K562 (cell line): ENCODE results near the gene EIF2S3. TPM values are rescaled to one million over a fixed set of nuclear protein-coding genes. Genes with fewer than 3 reads are reported as not detected.

Experiments
- ATAC-seq: fragments of 200-7000 bp; cut with Tn5 transposase; 3 replicates; pipeline ENCODE4 v1.9.1; 2020; ENCODE audit warnings: moderate library complexity
- BruUV-seq: library from RNA; stranded (reverse); fragments of 400-500 nt; replicated peaks from 2 replicates; lab custom pipeline; 2021; lab: Mats Ljungman, UMichigan
- CTCF ChIA-PET: fragments of 300-600 bp; formaldehyde crosslinking; extraction: SDS; loops from one replicate; lab custom pipeline; 2021; ENCODE audit warnings: low intra/inter-chr PET ratio; lab: Yijun Ruan, JAX
- POLR2A ChIA-PET: fragments of 300-600, 350-650 bp; sonication (Branson Sonifier 250); formaldehyde crosslinking; extraction: SDS; loops from one replicate; lab custom pipeline; 2021; ENCODE audit warnings: antibody characterized with exemption, inconsistent platforms; lab: Yijun Ruan, JAX
- DNase-seq, 4 experiments: peaks; one replicate each; pipeline versions ENCODE4 v3.0.0 to v3.0.0-alpha.2; 2011 to 2018; ENCODE audit warnings: low spot score in 3 of 4, mixed read lengths in 3 of 4; ENCODE audit errors: extremely low read depth in 1 of 4
- FAIRE-seq: peaks from 2 replicates; lab custom pipeline; 2011; peaks lifted over from hg19 to GRCh38; lab: Jason Lieb, UNC
- H2AFZ ChIP-seq: 2 replicates; pipeline ENCODE4 v1.6.0; 2011; ENCODE audit warnings: low read depth, low read length, control low read depth, inconsistent platforms
- H3K27ac ChIP-seq: fragments of 200-600 bp; 3 replicates; pipeline ENCODE4 v1.8.0; 2011; ENCODE audit warnings: low read depth, mild to moderate bottlenecking, control low read depth, inconsistent platforms, low read length, moderate library complexity, mixed read lengths; ENCODE audit errors: extremely low read depth
- H3K27me3 ChIP-seq, 2 experiments: fragments of 300-600 bp in 1 of 2; 2 replicates in 1 of 2; 3 replicates in 1 of 2; pipeline versions ENCODE4 v1.6.0 to v1.8.0; 2011; ENCODE audit warnings: inconsistent platforms in 2 of 2, low read length in 2 of 2, mild to moderate bottlenecking in 1 of 2, mixed read lengths in 1 of 2, moderate library complexity in 1 of 2; ENCODE audit not compliant: control insufficient read depth in 2 of 2, insufficient read depth in 2 of 2
- H3K36me3 ChIP-seq: fragments of 300-600 bp; 3 replicates; pipeline ENCODE4 v1.8.0; 2011; ENCODE audit warnings: mild to moderate bottlenecking, low read length, inconsistent platforms; ENCODE audit not compliant: control insufficient read depth, insufficient read depth
- H3K4me1 ChIP-seq, 2 experiments: fragments of 200-600 bp in 1 of 2; replicated peaks in 1 of 2; 2 replicates in 1 of 2; 3 replicates in 1 of 2; pipeline versions ENCODE4 v1.5.1 to v1.8.0; 2011; ENCODE audit warnings: inconsistent platforms in 2 of 2, low read length in 2 of 2, mild to moderate bottlenecking in 1 of 2, mixed read lengths in 1 of 2, moderate library complexity in 1 of 2; ENCODE audit not compliant: control insufficient read depth in 2 of 2, insufficient read depth in 2 of 2
- H3K4me2 ChIP-seq: 2 replicates; pipeline ENCODE4 v1.6.1; 2011; ENCODE audit warnings: low read length, control low read depth, inconsistent platforms, mixed read lengths; ENCODE audit not compliant: insufficient read depth
- H3K4me3 ChIP-seq: fragments of 200-600 bp; sonication (generic), shearing (Covaris generic); 2 replicates; pipeline ENCODE4 v1.5.1; 2016; ENCODE audit warnings: control low read depth, inconsistent platforms
- H3K79me2 ChIP-seq: fragments of 200-600 bp; 3 replicates; pipeline ENCODE4 v1.8.0; 2011; ENCODE audit warnings: low read length, inconsistent platforms; ENCODE audit not compliant: control insufficient read depth, insufficient read depth
- H3K9ac ChIP-seq, 2 experiments: 2 replicates each; pipeline versions ENCODE4 v1.6.0 to v1.6.1; 2011; ENCODE audit warnings: low read depth in 2 of 2, low read length in 2 of 2, control low read depth in 1 of 2, inconsistent platforms in 1 of 2, mild to moderate bottlenecking in 1 of 2, mixed read lengths in 1 of 2; ENCODE audit not compliant: insufficient read depth in 1 of 2
- H3K9me1 ChIP-seq: one replicate; pipeline ENCODE4 v1.6.0; 2011; ENCODE audit warnings: inconsistent platforms, mild to moderate bottlenecking, low read length, moderate library complexity; ENCODE audit not compliant: control insufficient read depth, insufficient read depth
- H3K9me3 ChIP-seq: replicated peaks from 2 replicates; pipeline ENCODE4 v1.5.1; 2011; ENCODE audit warnings: low read depth, low read length, inconsistent platforms; ENCODE audit not compliant: control insufficient read depth, insufficient read depth
- H4K20me1 ChIP-seq: replicated peaks from 2 replicates; pipeline ENCODE4 v1.6.1; 2011; ENCODE audit warnings: low read length, inconsistent platforms, mixed read lengths; ENCODE audit not compliant: control insufficient read depth, insufficient read depth
- C11orf30 ChIP-seq: fragments of 450-650 bp; IDR thresholded peaks from 2 replicates; pipeline ENCODE4 v1.6.1; 2016; ENCODE audit warnings: low read depth, mild to moderate bottlenecking
- CHCHD3 ChIP-seq: fragments of 250-450 bp; sonication (Bioruptor Pico); IDR thresholded peaks from 2 replicates; pipeline ENCODE4 v2.1.2; 2022; ENCODE audit warnings: mild to moderate bottlenecking
- EP400 ChIP-seq: fragments of 450-650 bp; IDR thresholded peaks from 2 replicates; pipeline ENCODE4 v1.6.1; 2017; ENCODE audit warnings: antibody characterized with exemption, mild to moderate bottlenecking, moderate library complexity
- KDM1A ChIP-seq, 2 experiments: fragments of 450-650 bp; IDR thresholded peaks; 2 replicates each; pipeline ENCODE4 v1.6.1; 2016; ENCODE audit warnings: mild to moderate bottlenecking in 2 of 2
- MAFF ChIP-seq: IDR thresholded peaks from 2 replicates; pipeline ENCODE4 v1.6.1; 2012; ENCODE audit warnings: low read length, improper control_type of control experiment
- MAFG ChIP-seq: fragments of 450-650 bp; conservative IDR thresholded peaks from 2 replicates; pipeline ENCODE4 v1.6.1; 2016; ENCODE audit warnings: missing genetic modification characterization, missing compliant biosample characterization
- MAFK ChIP-seq: IDR thresholded peaks from 2 replicates; pipeline ENCODE4 v1.6.1; 2011; ENCODE audit warnings: low read length, improper control_type of control experiment
- MCM2 ChIP-seq: fragments of 450-650 bp; IDR thresholded peaks from 2 replicates; pipeline ENCODE4 v1.6.1; 2017; ENCODE audit warnings: low read depth, mild to moderate bottlenecking
- NFYB ChIP-seq: IDR thresholded peaks from 2 replicates; pipeline ENCODE4 v1.6.1; 2011; ENCODE audit warnings: mild to moderate bottlenecking, moderate library complexity; ENCODE audit not compliant: insufficient read length; ENCODE audit errors: extremely low read depth
- PML ChIP-seq: IDR thresholded peaks from 2 replicates; pipeline ENCODE4 v1.6.1; 2012; ENCODE audit warnings: low read length, inconsistent platforms
- USF1 ChIP-seq: sonication (generic); formaldehyde crosslinking; IDR thresholded peaks from 2 replicates; pipeline ENCODE4 v1.9.0; 2022; ENCODE audit warnings: mild to moderate bottlenecking, missing genetic modification reagents
- ZNF134 ChIP-seq: fragments of 250-450 bp; sonication (Bioruptor Pico); conservative IDR thresholded peaks from 2 replicates; pipeline ENCODE4 v1.4.0; 2020
- ZNF316 ChIP-seq: fragments of 450-650 bp; IDR thresholded peaks from 2 replicates; pipeline ENCODE4 v1.6.1; 2016
- ZNF354B ChIP-seq: fragments of 250-450 bp; sonication (Bioruptor Pico); IDR thresholded peaks from 2 replicates; pipeline ENCODE4 v1.4.0; 2020
- ZNF41 ChIP-seq: fragments of 250-450 bp; sonication (Bioruptor Pico); conservative IDR thresholded peaks from 2 replicates; pipeline ENCODE4 v1.4.0; 2020; ENCODE audit warnings: mild to moderate bottlenecking
- ZNF518B ChIP-seq: fragments of 250-450 bp; sonication (Bioruptor Pico); IDR thresholded peaks from 2 replicates; pipeline ENCODE4 v1.5.0; 2021; ENCODE audit warnings: mild to moderate bottlenecking, moderate library complexity
- WGBS: fragments of 100-300 bp; shearing (Covaris generic); methylation state at CpG from one replicate; pipeline ENCODE4 v1.1.6; 2016; ENCODE audit warnings: low coverage, mixed read lengths; ENCODE audit not compliant: insufficient coverage; ENCODE audit errors: missing lambda C conversion rate; 5-methylcytosine and 5-hydroxymethylcytosine counted together
- in situ Hi-C: fragments of 300-500 bp; cut with MboI; formaldehyde crosslinking; loops from 4 replicates; pipeline ENCODE4 v1.15.0; 2018; ENCODE audit warnings: inconsistent platforms, mixed read lengths
- intact Hi-C: fragments of 100-400 bp; cut with micrococcal nuclease; formaldehyde crosslinking; loops from 2 replicates; pipeline ENCODE4 v1.14.2; 2022
- polyA plus RNA-seq, 8 experiments: library from polyadenylated mRNA; depleted of rRNA in 4 of 8; stranded (reverse) in 5 of 8; unstranded in 3 of 8; fragments of >200 nt; fragmentation: Nextera tagmentation in 2 of 8; fragmentation: Illumina TruSeq in 1 of 8; extraction: Ambion mirVana in 2 of 8; extraction: Trizol in 1 of 8; gene quantifications; 2 replicates each; pipeline versions ENCODE4 v1.2.1 to v1.2.3, GENCODE V29; 2011 to 2014; ENCODE audit warnings: inconsistent platforms in 1 of 8, missing spikeins in 1 of 8
- total RNA-seq, 7 experiments: library from RNA; depleted of rRNA in 6 of 7; stranded (reverse); fragments of >200 nt in 6 of 7; fragmentation: Illumina TruSeq in 2 of 7; extraction: Trizol in 2 of 7; gene quantifications; 2 replicates each; pipeline versions ENCODE4 v1.2.1 to v1.2.3, GENCODE V29; 2011 to 2021; ENCODE audit warnings: low replicate concordance in 1 of 7

EIF2S3 gene
- total and polyA plus RNA-seq, 9 of the 15 experiments (the other 6 are each of a cell fraction or from before 2014, with no cell fraction given), result 148 to 439 (median 275) TPM

GRCh38 chrX:24082447-24082846 lies 27.7 kb downstream of the EIF2S3 start:
- POLR2A ChIA-PET, result interaction anchor here (1.0 kb wide), 1 partner anchor 168 kb away, joined by 4 read pairs; no protein-coding TSS in a partner anchor
- Histone ChIP-seq H3K4me2 (no peak overlapping the region), H4K20me1 (no peaks in the 10 kb centered on the region), H3K36me3 (peaks cover 7% of the 10 kb centered on the region; the same call in 1 of the 3 replicates), H3K9ac (no peak overlapping the region), H3K27me3 (no peaks in the 10 kb centered on the region), H3K4me3 (no peak overlapping the region), H3K27ac (no peak overlapping the region), H3K4me1 (no peaks in the 10 kb centered on the region; a peak in 2 of 5 replicates), H2AFZ (no peak overlapping the region), H3K9me3 (no peaks in the 10 kb centered on the region), H3K79me2 (no peaks in the 10 kb centered on the region), H3K9me1 (no peaks in the 10 kb centered on the region)
- no peak for ATAC-seq
- DNase-seq, result no peak
- no peak for TF ChIP-seq ZNF41 (CRISPR knock-in tag)
- TF ChIP-seq MAFG, result peak; percentile 88
- no peak for TF ChIP-seq KDM1A (IDR thresholded peaks at IDR 0.05)
- no peak for TF ChIP-seq ZNF134 (CRISPR knock-in tag)
- peak; percentile 90 for TF ChIP-seq C11orf30
- no peak for TF ChIP-seq CHCHD3 (CRISPR knock-in tag)
- no peak for TF ChIP-seq ZNF518B (CRISPR knock-in tag)
- TF ChIP-seq USF1 (CRISPR knock-in tag), result no peak
- TF ChIP-seq MCM2, result no peak
- peak; percentile 96 for TF ChIP-seq MAFK
- TF ChIP-seq MAFF, result peak; percentile 93
- TF ChIP-seq ZNF316, result peak; percentile 96
- TF ChIP-seq ZNF354B (CRISPR knock-in tag), result no peak
- no peak for TF ChIP-seq PML
- TF ChIP-seq NFYB, result no peak
- TF ChIP-seq EP400, result no peak
- no TSS peak for BruUV-seq
- in situ Hi-C loops, result loop anchor here (10.0 kb wide), 1 partner anchor 162 kb away; no protein-coding TSS in a partner anchor
- CTCF ChIA-PET, result interaction anchor here (0.8 to 1.8 kb wide), 3 partner anchors 68 to 159 kb away, joined by 3 to 9 read pairs (median 6); partner anchors contain the start of gene ZFX
- FAIRE-seq, result no peak
- WGBS, result 50% methylated on average over 2 of the region's 2 CpGs
- intact Hi-C loops, result no loop called here
